Nephron (organoid): ENCODE measurements around the gene GPR39.

Experiments used
- H3K27ac Mint-ChIP-seq, 3 experiments: 2 replicates each; pipeline ENCODE4 v1.8.0; 2020; ENCODE audit warnings: mixed read lengths in 3 of 3, mild to moderate bottlenecking in 2 of 3, moderate library complexity in 1 of 3
- H3K27me3 Mint-ChIP-seq: 2 replicates; pipeline ENCODE4 v1.8.0; 2021; ENCODE audit warnings: low read depth, mild to moderate bottlenecking, moderate library complexity, mixed read lengths
- H3K36me3 Mint-ChIP-seq: 2 replicates; pipeline ENCODE4 v1.8.0; 2020; ENCODE audit warnings: low read depth, mixed read lengths
- H3K4me1 Mint-ChIP-seq: 2 replicates; pipeline ENCODE4 v1.8.0; 2020; ENCODE audit warnings: mixed read lengths
- H3K4me3 Mint-ChIP-seq, 3 experiments: 2 replicates each; pipeline ENCODE4 v1.8.0; 2020; ENCODE audit warnings: mild to moderate bottlenecking in 3 of 3, mixed read lengths in 3 of 3, moderate library complexity in 2 of 3
- H3K9me3 Mint-ChIP-seq: 2 replicates; pipeline ENCODE4 v1.8.0; 2020; ENCODE audit warnings: mixed read lengths
- CTCF ChIP-seq, 3 experiments: fragments of 200-600 bp; sonication (generic); IDR thresholded peaks; one replicate each; pipeline ENCODE4 v1.5.0; 2021; ENCODE audit warnings: antibody characterized with exemption in 3 of 3; ENCODE audit not compliant: unreplicated experiment in 3 of 3

The GPR39 gene

GRCh38 chr2:132627536-132627935 lies 210.9 kb downstream of the GPR39 start:
- Mint-ChIP-seq H3K27me3 (peaks cover 8% of the 10 kb centered on the region), H3K27ac (no peak overlapping the region), H3K9me3 (no peaks in the 10 kb centered on the region), H3K4me3 (no peak overlapping the region), H3K36me3 (no peaks in the 10 kb centered on the region), H3K4me1 (no peaks in the 10 kb centered on the region)
- no peak for TF ChIP-seq CTCF (IDR thresholded peaks at IDR 0.05; ENCODE audit: unreplicated experiment in 3 of 3)

GRCh38 chr2:132632000-132632649 lies 215.5 kb downstream of the GPR39 start:
- H3K27ac Mint-ChIP-seq: peak overlapping the region in 2 of 3 experiments; percentile 21 to 76
- H3K4me3 Mint-ChIP-seq: no peak overlapping the region
- TF ChIP-seq CTCF (IDR thresholded peaks at IDR 0.05; ENCODE audit: unreplicated experiment in 3 of 3): no peak
- peaks cover 8% of the 10 kb centered on the region for H3K27me3 Mint-ChIP-seq
- H3K4me1 Mint-ChIP-seq: peaks cover 6% of the 10 kb centered on the region
- no peaks in the 10 kb centered on the region for H3K36me3 Mint-ChIP-seq
- H3K9me3 Mint-ChIP-seq: no peaks in the 10 kb centered on the region

GRCh38 chr2:132633635-132634034 lies 217.0 kb downstream of the GPR39 start:
- Mint-ChIP-seq H3K36me3 (no peaks in the 10 kb centered on the region), H3K4me3 (no peak overlapping the region), H3K4me1 (peaks cover 6% of the 10 kb centered on the region), H3K27ac (no peak overlapping the region), H3K27me3 (peaks cover 8% of the 10 kb centered on the region), H3K9me3 (no peaks in the 10 kb centered on the region)
- no peak for TF ChIP-seq CTCF (IDR thresholded peaks at IDR 0.05; ENCODE audit: unreplicated experiment in 3 of 3)

- H3K4me3 Mint-ChIP-seq: no peak overlapping the region
Measured at GRCh38 chr2:132636346-132636745, 219.7 kb downstream of the GPR39 start.

GRCh38 chr2:132638313-132639040 lies 221.9 kb downstream of the GPR39 start:
- Mint-ChIP-seq H3K27ac (no peak overlapping the region), H3K4me1 (peaks cover 6% of the 10 kb centered on the region), H3K36me3 (peaks cover 8% of the 10 kb centered on the region), H3K27me3 (no peaks in the 10 kb centered on the region), H3K4me3 (no peak overlapping the region), H3K9me3 (no peaks in the 10 kb centered on the region)
- TF ChIP-seq CTCF (IDR thresholded peaks at IDR 0.05; ENCODE audit: unreplicated experiment in 3 of 3): no peak

More at GRCh38 chr2:132636346-132636745, 219.7 kb downstream of the GPR39 start:
- Mint-ChIP-seq H3K36me3 (no peaks in the 10 kb centered on the region), H3K4me1 (peaks cover 6% of the 10 kb centered on the region), H3K27me3 (no peaks in the 10 kb centered on the region), H3K27ac (no peak overlapping the region), H3K9me3 (no peaks in the 10 kb centered on the region)
- TF ChIP-seq CTCF (IDR thresholded peaks at IDR 0.05; ENCODE audit: unreplicated experiment in 3 of 3): no peak
